Effector CD8-positive, alpha-beta T cell (primary cell): ENCODE measurements around the gene WDR81.
"Not testable (repeated sequence)": the region's sequence is repeated elsewhere in the genome, so short reads cannot be mapped to it uniquely, and the experiment has no call there.

Source experiments
- DNase-seq: peaks from one replicate; lab custom pipeline; 2025; lab: John Stamatoyannopoulos, UW

The WDR81 gene

DNA sequence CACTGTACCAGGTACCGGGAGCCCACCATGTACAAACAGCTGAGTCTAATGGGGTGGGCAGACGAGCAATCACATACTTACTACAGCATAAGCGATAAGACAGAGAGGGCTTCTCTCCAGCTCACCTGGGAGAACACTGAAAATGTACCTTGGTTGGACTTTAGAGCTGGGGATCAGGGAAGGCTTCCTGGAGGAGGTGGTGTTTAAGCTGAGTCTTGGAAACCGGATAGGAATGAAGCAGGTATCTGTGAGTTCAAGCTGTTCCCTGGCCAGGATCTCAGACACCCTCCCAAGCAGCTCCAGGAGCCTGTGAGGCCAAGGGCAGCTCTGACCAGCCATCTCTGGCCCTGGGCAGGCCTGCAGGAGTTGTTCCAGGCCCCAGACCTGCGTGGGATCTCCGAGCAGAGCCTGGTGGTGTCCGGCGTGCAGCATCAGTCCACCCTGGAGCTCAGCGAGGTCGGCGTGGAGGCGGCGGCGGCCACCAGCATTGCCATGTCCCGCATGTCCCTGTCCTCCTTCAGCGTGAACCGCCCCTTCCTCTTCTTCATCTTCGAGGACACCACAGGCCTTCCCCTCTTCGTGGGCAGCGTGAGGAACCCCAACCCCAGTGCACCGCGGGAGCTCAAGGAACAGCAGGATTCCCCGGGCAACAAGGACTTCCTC is 29.4 kb downstream of the WDR81 start:
- no peak for DNase-seq

DNA sequence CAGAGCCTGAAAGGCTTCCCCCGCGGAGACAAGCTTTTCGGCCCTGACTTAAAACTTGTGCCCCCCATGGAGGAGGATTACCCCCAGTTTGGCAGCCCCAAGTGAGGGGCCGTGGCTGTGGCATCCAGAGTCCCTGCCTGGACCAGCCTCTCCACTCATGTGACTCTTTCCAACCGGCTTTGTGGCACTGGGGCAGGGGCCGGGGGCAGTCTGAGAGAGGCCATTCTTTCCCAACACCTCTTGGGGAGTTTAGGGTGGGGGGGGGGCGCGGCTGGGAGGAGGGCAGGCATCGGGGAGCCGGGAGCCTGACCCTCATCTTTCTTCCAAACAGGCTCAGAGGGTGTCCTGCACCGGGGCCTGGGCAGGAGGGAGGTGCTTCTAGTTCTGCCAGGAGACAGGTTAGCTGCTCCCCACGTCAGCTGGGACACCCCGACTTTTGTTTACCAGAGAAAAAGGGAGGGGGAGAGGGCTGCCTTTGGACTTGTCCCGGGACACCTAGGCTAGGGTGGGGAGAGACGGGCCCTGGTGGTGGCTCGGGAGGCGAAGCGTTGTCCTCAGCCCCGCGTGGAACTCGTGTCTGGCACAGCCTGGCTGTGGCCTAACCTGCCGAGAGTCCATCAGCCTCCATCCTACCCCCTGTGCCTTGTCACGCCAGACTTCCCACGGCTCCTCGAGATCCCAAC is 30.1 kb downstream of the WDR81 start:
- DNase-seq: no peak

DNA sequence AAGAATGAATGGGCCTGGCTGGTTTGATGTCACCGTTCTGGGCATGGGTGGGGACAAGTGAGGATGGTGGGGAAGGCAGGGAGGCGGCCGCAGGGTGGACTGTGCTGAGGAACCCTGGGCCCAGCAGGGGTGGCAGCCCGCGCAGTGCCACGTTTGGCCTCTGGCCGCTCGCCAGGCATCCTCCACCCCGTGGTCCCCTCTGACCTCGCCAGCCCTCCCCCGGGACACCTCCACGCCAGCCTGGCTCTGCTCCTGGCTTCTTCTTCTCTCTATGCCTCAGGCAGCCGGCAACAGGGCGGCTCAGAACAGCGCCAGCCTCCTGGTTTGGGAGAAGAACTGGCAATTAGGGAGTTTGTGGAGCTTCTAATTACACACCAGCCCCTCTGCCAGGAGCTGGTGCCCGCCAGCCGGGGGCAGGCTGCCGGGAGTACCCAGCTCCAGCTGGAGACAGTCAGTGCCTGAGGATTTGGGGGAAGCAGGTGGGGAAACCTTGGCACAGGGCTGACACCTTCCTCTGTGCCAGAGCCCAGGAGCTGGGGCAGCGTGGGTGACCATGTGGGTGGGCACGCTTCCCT is 30.8 kb downstream of the WDR81 start:
- DNase-seq: no peak

DNA sequence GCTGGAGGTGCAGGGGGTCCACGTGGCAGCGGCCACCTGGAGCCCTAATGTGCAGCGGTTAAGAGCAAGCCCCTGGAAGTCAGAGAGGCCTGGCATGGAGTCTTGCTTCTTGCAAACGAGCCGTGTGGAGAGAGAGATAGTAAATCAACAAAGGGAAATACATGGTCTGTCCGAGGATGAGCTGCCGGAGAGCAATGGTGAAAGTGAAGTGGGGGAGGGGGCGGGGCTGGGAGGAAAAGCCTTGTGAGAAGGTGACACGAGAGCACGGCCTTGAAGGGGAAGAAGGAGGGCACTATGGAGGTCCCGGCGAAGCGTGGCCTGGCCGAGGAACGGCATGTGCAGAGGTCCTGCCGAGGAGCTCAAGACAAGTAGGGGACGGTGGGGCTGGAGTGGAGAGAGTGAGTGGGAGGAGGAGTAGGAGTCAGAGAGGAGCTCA is 31.3 kb downstream of the WDR81 start:
- no peak for DNase-seq

DNA sequence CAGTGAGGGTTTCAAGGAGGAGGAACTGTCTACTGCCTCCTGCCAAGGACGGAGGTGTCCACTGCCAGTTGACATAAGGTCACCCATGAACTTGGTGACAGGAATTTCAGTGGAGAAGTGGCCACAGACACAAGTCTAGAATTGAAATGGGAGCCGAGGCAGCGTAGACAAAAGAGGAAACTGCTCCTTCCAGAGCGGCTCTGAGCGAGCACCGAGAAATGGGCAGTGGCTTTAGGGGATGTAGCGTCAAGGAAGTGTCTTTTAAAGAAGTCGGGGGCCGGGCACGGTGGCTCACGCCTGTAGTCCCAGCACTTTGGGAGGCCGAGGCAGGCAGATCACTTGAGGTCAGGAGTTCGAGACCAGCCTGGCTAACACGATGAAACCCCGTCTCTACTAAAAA is 34.3 kb downstream of the WDR81 start:
- DNase-seq: no peak

DNA sequence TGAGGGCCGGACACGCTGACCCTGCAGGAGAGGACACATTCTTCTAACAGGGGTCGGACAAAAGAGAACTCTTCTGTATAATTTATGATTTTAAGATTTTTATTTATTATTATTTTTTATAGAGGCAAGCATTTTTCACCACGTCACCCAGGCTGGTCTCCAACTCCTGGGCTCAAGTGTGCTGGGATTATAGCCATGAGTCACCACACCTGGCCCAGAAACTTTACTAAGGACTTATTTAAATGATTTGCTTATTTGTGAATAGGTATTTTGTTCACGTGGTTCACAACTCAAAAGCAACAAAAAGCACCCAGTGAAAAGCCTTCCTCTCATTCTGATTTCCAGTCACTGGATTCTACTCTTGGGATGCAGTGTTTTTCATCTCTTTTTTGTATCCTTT is 35.0 kb downstream of the WDR81 start:
- DNase-seq: no peak

DNA sequence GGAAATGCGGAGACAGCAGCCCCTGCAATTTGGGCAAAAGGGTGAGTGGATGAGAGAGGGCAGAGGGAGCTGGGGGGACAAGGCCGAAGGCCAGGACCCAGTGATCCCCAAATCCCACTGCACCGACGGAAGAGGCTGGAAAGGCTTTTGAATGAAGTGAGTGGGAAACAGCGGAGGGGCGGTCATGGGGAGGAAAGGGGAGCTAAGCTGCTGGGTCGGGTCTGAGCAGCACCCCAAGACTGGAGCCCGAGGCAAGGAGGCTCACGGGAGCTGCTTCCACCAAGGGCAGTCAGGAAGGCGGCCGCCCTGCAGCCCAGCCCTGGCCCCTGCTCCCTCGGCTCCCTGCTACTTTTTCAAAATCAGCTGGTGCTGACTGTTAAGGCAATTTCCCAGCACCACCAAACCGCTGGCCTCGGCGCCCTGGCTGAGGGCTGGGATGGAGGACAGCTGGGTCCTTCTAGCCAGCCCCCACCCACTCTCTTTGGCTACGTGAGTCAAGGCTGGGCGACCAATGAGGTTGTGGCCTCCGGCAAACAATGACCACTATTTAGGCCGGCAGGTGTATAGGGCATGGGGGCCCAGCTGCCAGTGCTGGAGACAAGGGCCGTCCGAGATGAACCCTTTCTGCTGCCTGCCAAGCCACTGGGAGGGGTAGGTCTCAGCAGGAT is 37.9 kb downstream of the WDR81 start:
- DNase-seq: no peak

GRCh38 chr17:1762901-1763898 is 38.7 kb downstream of the WDR81 start:
- DNase-seq: no peak

- peak; percentile 21 for DNase-seq
These were observed 39.8 kb downstream of the WDR81 start for GRCh38 chr17:1764284-1764683.

- DNase-seq: not testable (repeated sequence)
These were observed 40.2 kb downstream of the WDR81 start for GRCh38 chr17:1764705-1765104.

- DNase-seq: no peak
These were observed 41.1 kb downstream of the WDR81 start for GRCh38 chr17:1765576-1765975.

DNA sequence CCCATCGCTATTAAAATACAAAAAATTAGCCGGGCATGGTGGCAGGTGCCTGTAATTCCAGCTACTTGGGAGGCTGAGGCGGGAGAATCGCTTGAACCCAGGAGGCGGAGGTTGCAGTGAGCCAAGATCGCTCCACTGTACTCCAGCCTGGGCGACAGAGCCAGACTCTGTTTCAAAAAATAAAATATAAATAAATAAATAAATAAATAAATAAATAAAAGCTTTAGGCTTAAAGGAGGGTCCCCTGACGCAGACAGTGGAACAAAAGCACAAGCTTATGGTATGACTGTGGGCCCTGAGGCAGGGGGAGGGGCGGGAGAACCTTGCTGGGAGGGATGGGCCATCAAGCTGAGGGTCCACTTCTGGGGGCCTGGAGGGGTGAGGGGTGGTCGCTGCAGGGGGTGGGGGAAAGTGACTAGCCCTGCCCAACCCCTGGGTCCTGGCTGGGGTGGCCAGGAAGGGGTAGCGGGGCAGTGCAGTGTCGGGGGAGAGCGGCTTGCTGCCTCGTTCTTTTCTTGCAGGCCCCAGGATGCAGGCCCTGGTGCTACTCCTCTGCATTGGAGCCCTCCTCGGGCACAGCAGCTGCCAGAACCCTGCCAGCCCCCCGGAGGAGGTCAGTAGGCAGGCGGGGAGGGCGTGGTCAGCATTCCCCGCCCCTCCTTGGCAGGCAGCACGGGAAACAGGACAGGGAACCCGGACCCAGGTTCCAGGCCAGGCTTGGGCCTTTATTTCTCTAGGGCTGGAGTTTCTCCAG is 42.1 kb downstream of the WDR81 start:
- DNase-seq: no peak

DNA sequence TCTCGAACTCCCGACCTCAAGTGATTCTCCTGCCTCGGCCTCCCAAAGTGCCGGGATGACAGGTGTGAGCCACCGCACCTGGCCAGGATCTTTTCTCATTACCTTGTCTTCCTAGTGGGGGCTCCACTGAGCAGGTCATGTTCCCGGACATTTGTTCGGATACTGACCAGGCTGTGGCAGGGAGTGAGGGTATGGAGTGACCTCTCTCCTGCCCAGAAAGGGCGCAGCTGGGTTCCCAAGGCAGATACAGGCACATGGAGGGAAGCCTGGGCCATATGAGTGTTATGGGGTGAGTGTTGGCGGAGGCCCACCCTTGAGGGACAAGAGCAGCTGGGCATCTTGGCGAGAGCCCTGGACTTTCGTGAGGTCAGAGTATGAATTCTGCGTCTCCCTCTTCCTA is 42.9 kb downstream of the WDR81 start:
- no peak for DNase-seq

DNA sequence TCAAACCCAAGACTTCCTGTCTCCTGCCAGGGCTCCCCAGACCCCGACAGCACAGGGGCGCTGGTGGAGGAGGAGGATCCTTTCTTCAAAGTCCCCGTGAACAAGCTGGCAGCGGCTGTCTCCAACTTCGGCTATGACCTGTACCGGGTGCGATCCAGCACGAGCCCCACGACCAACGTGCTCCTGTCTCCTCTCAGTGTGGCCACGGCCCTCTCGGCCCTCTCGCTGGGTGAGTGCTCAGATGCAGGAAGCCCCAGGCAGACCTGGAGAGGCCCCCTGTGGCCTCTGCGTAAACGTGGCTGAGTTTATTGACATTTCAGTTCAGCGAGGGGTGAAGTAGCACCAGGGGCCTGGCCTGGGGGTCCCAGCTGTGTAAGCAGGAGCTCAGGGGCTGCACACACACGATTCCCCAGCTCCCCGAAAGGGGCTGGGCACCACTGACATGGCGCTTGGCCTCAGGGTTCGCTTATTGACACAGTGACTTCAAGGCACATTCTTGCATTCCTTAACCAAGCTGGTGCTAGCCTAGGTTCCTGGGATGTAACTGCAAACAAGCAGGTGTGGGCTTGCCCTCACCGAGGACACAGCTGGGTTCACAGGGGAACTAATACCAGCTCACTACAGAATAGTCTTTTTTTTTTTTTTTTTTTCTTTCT is 45.4 kb downstream of the WDR81 start:
- no peak for DNase-seq

DNA sequence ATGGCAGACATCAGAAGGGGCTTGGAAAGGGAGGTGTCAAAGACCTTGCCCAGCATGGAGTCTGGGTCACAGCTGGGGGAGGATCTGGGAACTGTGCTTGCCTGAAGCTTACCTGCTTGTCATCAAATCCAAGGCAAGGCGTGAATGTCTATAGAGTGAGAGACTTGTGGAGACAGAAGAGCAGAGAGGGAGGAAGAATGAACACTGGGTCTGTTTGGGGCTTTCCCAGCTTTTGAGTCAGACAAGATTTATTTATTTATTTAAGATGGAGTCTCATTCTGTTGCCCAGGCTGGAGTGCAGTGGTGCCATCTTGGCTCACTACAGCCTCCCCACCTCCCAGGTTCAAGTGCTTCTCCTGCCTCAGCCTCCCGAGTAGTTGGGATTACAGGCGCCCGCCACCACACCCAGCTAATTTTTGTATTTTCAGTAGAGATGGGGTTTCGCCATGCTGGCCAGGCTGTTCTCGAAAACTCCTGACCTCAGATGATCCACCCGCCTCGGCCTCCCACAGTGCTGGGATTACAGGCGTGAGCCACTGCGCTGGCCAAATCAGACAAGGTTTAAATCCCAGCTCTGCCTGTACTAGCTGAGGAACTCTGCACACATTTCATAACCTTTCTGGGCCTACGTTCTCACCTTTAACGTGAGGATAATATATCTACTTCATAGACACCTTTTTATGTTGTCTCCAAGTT is 48.6 kb downstream of the WDR81 start:
- not testable (repeated sequence) for DNase-seq

DNA sequence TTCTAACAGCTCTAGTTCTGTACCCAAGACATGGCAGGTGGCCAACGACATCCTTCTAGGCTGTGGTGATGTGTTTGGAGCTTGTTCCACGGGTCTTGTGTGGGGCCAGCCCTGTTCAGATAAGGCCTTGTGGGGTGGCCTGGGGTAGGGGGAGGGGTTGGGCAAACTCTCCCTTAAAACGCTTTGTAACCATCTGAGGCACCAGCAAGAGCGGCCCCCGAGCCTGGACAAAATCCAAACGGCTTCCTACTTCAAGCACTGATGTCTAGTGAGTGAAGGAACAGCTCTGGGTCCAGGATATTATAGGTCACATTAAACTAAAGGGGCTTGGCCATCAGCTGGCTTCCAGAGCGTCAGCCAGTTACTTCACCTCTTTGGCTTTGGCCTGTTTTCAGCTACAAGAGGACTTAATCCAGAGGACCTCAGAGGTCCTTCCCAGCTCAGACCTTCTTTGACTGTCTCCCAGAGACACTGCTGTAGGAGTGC is 49.2 kb downstream of the WDR81 start:
- DNase-seq: no peak

DNA sequence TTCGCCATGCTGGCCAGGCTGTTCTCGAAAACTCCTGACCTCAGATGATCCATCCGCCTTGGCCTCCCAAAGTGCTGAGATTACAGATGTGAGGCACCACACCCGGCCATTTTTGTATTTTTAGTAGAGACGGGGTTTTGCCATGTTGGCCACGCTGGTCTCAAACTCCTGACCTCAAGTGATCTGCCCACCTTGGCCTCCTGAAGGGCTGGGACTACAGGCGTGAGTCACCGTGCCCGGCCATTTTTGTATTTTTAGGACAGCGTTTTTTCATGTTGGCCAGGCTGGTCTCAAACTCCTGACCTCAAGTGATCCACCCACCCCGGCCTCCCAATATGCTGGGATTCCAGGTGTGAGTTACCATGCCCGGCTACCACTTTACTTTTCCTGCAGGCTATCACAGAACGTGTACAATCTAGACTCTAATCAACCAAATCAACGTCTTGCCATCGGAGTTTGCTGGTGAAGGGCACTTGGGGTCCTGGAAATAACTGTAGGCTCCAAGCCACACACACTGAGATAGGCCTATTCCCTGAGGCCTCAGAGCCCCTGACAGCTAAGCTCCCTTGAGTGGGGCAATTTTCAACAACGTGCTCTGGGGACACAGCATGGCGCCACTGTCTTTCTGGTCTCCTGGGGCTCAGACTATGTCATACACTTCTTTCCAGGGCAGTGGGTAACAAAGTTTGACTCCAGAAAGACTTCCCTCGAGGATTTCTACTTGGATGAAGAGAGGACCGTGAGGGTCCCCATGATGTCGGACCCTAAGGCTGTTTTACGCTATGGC is 50.1 kb downstream of the WDR81 start:
- DNase-seq: no peak

- no peak for DNase-seq
These were observed 51.8 kb downstream of the WDR81 start for GRCh38 chr17:1776328-1776727.

GRCh38 chr17:1776857-1777256 is 52.4 kb downstream of the WDR81 start:
- DNase-seq: no peak
